CD4-positive, alpha-beta T cell treated with Interferon alpha-2 for 1 hour (primary cell): ENCODE data around the gene CCBE1.

Source experiments
- DNase-seq, 2 donors: peaks; one replicate each; pipeline ENCODE4 v3.0.0-alpha.2; 2020 to 2022

The CCBE1 gene

GRCh38 chr18:59610546-59611140, 86.6 kb downstream of the CCBE1 start:
- no peak for DNase-seq

- DNase-seq: no peak
These were observed 87.6 kb downstream of the CCBE1 start for GRCh38 chr18:59609654-59610053.

GRCh38 chr18:59607471-59607870, 89.8 kb downstream of the CCBE1 start:
- DNase-seq: no peak

- no peak for DNase-seq
These were observed 90.2 kb downstream of the CCBE1 start for GRCh38 chr18:59607078-59607379.

- DNase-seq: no peak
These were observed 90.8 kb downstream of the CCBE1 start for GRCh38 chr18:59606193-59607077.

- no peak for DNase-seq
These were observed 91.5 kb downstream of the CCBE1 start for GRCh38 chr18:59605633-59606192.

GRCh38 chr18:59604877-59605276, 92.3 kb downstream of the CCBE1 start:
- no peak for DNase-seq

GRCh38 chr18:59597049-59597448, 100.2 kb downstream of the CCBE1 start:
- no peak for DNase-seq

GRCh38 chr18:59593291-59593717, 103.9 kb downstream of the CCBE1 start:
- no peak for DNase-seq

GRCh38 chr18:59592624-59593023, 104.6 kb downstream of the CCBE1 start:
- DNase-seq: no peak

GRCh38 chr18:59582395-59582794, 114.8 kb downstream of the CCBE1 start:
- DNase-seq: no peak

GRCh38 chr18:59579509-59579908, 117.7 kb downstream of the CCBE1 start:
- DNase-seq: no peak

- no peak for DNase-seq
These were observed 119.9 kb downstream of the CCBE1 start for GRCh38 chr18:59577386-59577655.

GRCh38 chr18:59576541-59577385, 120.5 kb downstream of the CCBE1 start:
- DNase-seq: no peak

- DNase-seq: no peak
These were observed 121.2 kb downstream of the CCBE1 start for GRCh38 chr18:59575995-59576394.

- no peak for DNase-seq
These were observed 123.3 kb downstream of the CCBE1 start for GRCh38 chr18:59573962-59574361.

- no peak for DNase-seq
These were observed 125.3 kb downstream of the CCBE1 start for GRCh38 chr18:59571902-59572301.

- no peak for DNase-seq
These were observed 126.4 kb downstream of the CCBE1 start for GRCh38 chr18:59570796-59571195.

GRCh38 chr18:59570101-59570775, 127.0 kb downstream of the CCBE1 start:
- DNase-seq: no peak

GRCh38 chr18:59569390-59569791, 127.8 kb downstream of the CCBE1 start:
- DNase-seq: no peak

- DNase-seq: no peak
These were observed 129.8 kb downstream of the CCBE1 start for GRCh38 chr18:59567431-59567830.

- DNase-seq: no peak
These were observed 130.7 kb downstream of the CCBE1 start for GRCh38 chr18:59566533-59566971.

- DNase-seq: no peak
These were observed 131.3 kb downstream of the CCBE1 start for GRCh38 chr18:59565957-59566356.
